Esophagus (tissue), 2 donors: ENCODE results near the gene TNFRSF9. TPM values are rescaled to one million over a fixed set of nuclear protein-coding genes. Genes with fewer than 3 reads are reported as not detected.
A peak's percentile ranks its signal among the peaks of the same experiment; 100 is the strongest.
"Not testable (repeated sequence)": the region's sequence is repeated elsewhere in the genome, so short reads cannot be mapped to it uniquely, and the experiment has no call there.

Experiments
- H3K27ac ChIP-seq, 2 donors: one replicate each; pipeline ENCODE4 v1.5.1; 2013; ENCODE audit warnings: low read depth in 2 of 2, mild to moderate bottlenecking in 2 of 2, inconsistent platforms in 1 of 2, low read length in 1 of 2, moderate library complexity in 1 of 2
- H3K27me3 ChIP-seq, 2 donors: one replicate each; pipeline ENCODE4 v1.6.1; 2013; ENCODE audit warnings: low read length in 2 of 2, control low read depth in 1 of 2, mild to moderate bottlenecking in 1 of 2; ENCODE audit not compliant: insufficient read depth in 2 of 2, control insufficient read depth in 1 of 2
- H3K36me3 ChIP-seq, 2 donors: one replicate each; pipeline ENCODE4 v1.6.1; 2013; ENCODE audit warnings: low read length in 1 of 2; ENCODE audit not compliant: control insufficient read depth in 2 of 2, insufficient read depth in 2 of 2
- H3K4me1 ChIP-seq, 2 donors: one replicate each; pipeline ENCODE4 v1.6.1; 2013; ENCODE audit warnings: low read length in 1 of 2; ENCODE audit not compliant: control insufficient read depth in 2 of 2, insufficient read depth in 2 of 2
- H3K4me3 ChIP-seq, 2 donors: one replicate each; pipeline ENCODE4 v1.5.1; 2013; ENCODE audit warnings: low read length in 2 of 2, mild to moderate bottlenecking in 2 of 2, low read depth in 1 of 2, moderate library complexity in 1 of 2
- H3K9me3 ChIP-seq, 2 donors: one replicate each; pipeline ENCODE4 v1.6.1; 2013; ENCODE audit warnings: mild to moderate bottlenecking in 2 of 2, low read depth in 1 of 2, low read length in 1 of 2, moderate library complexity in 1 of 2; ENCODE audit not compliant: control insufficient read depth in 2 of 2, insufficient read depth in 1 of 2
- WGBS, 2 donors: extraction: QIAGEN DNeasy Blood & Tissue Kit; methylation state at CpG; one replicate each; pipeline ENCODE4 v1.1.7; 2013; 5-methylcytosine and 5-hydroxymethylcytosine counted together
- polyA plus RNA-seq, 2 donors: library from polyadenylated mRNA; stranded (reverse); fragments of 200-250 nt; gene quantifications; one replicate each; pipeline ENCODE4 v1.2.3, GENCODE V29; 2013
- donor health status: healthy with polysubstance abuse.
- donor health status: Bipolar disorder and iron deficiency.

Gene TNFRSF9
- polyA plus RNA-seq, 2 donors = 0.02 to 0.12 TPM

- Histone ChIP-seq H3K4me1 (no peaks in the 10 kb centered on the region), H3K36me3 (peaks cover 12 to 15% of the 10 kb centered on the region in 2 donors), H3K27me3 (no peaks in the 10 kb centered on the region), H3K4me3 (no peak overlapping the region), H3K27ac (no peak overlapping the region), H3K9me3 (no peaks in the 10 kb centered on the region)
- 89 to 92% methylated on average over 2 of the region's 2 CpGs for WGBS, 2 donors
Observed at GRCh38 chr1:7973086-7973485, 32.4 kb upstream of the TNFRSF9 start.

- Histone ChIP-seq H3K4me1 (no peaks in the 10 kb centered on the region), H3K27ac (no peak overlapping the region), H3K9me3 (no peaks in the 10 kb centered on the region), H3K27me3 (no peaks in the 10 kb centered on the region), H3K4me3 (no peak overlapping the region), H3K36me3 (peaks cover 12 to 15% of the 10 kb centered on the region in 2 donors)
- 96 to 97% methylated on average over 5 of the region's 5 CpGs for WGBS, 2 donors
Observed at GRCh38 chr1:7972285-7972684, 31.6 kb upstream of the TNFRSF9 start.

- Histone ChIP-seq H3K36me3 (peaks cover 15 to 16% of the 10 kb centered on the region in 2 donors), H3K4me1 (no peaks in the 10 kb centered on the region), H3K27me3 (no peaks in the 10 kb centered on the region), H3K4me3 (no peak overlapping the region), H3K27ac (no peak overlapping the region), H3K9me3 (no peaks in the 10 kb centered on the region)
- 88 to 93% methylated on average over 6 of the region's 6 CpGs for WGBS, 2 donors
Observed at GRCh38 chr1:7971024-7971423, 30.4 kb upstream of the TNFRSF9 start.

- Histone ChIP-seq H3K27ac (no peak overlapping the region), H3K4me3 (no peak overlapping the region), H3K27me3 (no peaks in the 10 kb centered on the region), H3K9me3 (no peaks in the 10 kb centered on the region), H3K36me3 (peaks cover 21% of the 10 kb centered on the region in 2 donors), H3K4me1 (no peaks in the 10 kb centered on the region)
- 85 to 88% methylated on average over 2 of the region's 2 CpGs for WGBS, 2 donors
Observed at GRCh38 chr1:7970246-7970645, 29.6 kb upstream of the TNFRSF9 start.

- 87 to 90% methylated on average over 4 of the region's 4 CpGs for whole genome bisulfite sequencing, 2 donors
- Histone ChIP-seq H3K27ac (no peak overlapping the region), H3K4me3 (no peak overlapping the region), H3K4me1 (no peaks in the 10 kb centered on the region), H3K27me3 (no peaks in the 10 kb centered on the region), H3K36me3 (peaks cover 22 to 24% of the 10 kb centered on the region in 2 donors), H3K9me3 (no peaks in the 10 kb centered on the region)
Observed at GRCh38 chr1:7967651-7968050, 27.0 kb upstream of the TNFRSF9 start.

- H3K4me1 ChIP-seq = no peaks in the 10 kb centered on the region
- H3K27ac ChIP-seq = no peak overlapping the region
- H3K4me3 ChIP-seq = no peak overlapping the region
- 50 to 64% methylated on average over 1 of the region's 1 CpG for WGBS, 2 donors
- H3K36me3 ChIP-seq = peaks cover 22 to 24% of the 10 kb centered on the region in 2 donors
- no peaks in the 10 kb centered on the region for H3K27me3 ChIP-seq
- H3K9me3 ChIP-seq = no peaks in the 10 kb centered on the region
Observed at GRCh38 chr1:7967196-7967595, 26.6 kb upstream of the TNFRSF9 start.

- no peaks in the 10 kb centered on the region for H3K27me3 ChIP-seq
- WGBS, 2 donors = 68 to 73% methylated on average over 3 of the region's 3 CpGs
- no peaks in the 10 kb centered on the region for H3K4me1 ChIP-seq
- peaks cover 10% of the 10 kb centered on the region in 2 donors for H3K36me3 ChIP-seq
- H3K4me3 ChIP-seq = no peak overlapping the region
- no peaks in the 10 kb centered on the region for H3K9me3 ChIP-seq
- H3K27ac ChIP-seq = no peak overlapping the region
Observed at GRCh38 chr1:7964476-7964875, 23.8 kb upstream of the TNFRSF9 start.

- 89 to 92% methylated on average over 7 of the region's 7 CpGs for WGBS, 2 donors
- not testable (repeated sequence) for H3K27me3 ChIP-seq, H3K27ac ChIP-seq, H3K9me3 ChIP-seq, H3K4me1 ChIP-seq, H3K4me3 ChIP-seq
- H3K36me3 ChIP-seq = peaks cover 10% of the 10 kb centered on the region in 2 donors
Observed at GRCh38 chr1:7963841-7964240, 23.2 kb upstream of the TNFRSF9 start.

- not testable (repeated sequence) for H3K4me3 ChIP-seq, H3K4me1 ChIP-seq, H3K9me3 ChIP-seq, H3K27ac ChIP-seq, H3K27me3 ChIP-seq
- H3K36me3 ChIP-seq = peaks cover 10% of the 10 kb centered on the region in 2 donors
- WGBS, 2 donors = 94 to 99% methylated on average over 12 of the region's 12 CpGs
Observed at GRCh38 chr1:7963378-7963730, 22.7 kb upstream of the TNFRSF9 start.

- Histone ChIP-seq H3K27ac (no peak overlapping the region), H3K36me3 (peaks cover 10% of the 10 kb centered on the region in 2 donors), H3K4me1 (no peaks in the 10 kb centered on the region), H3K4me3 (peak overlapping the region in 1 of 2 donors; percentile 87), H3K9me3 (no peaks in the 10 kb centered on the region), H3K27me3 (no peaks in the 10 kb centered on the region)
- WGBS, 2 donors = 79 to 84% methylated on average over 11 of the region's 11 CpGs
Observed at GRCh38 chr1:7962636-7963377, 22.2 kb upstream of the TNFRSF9 start.
